Fibroblast of pulmonary artery (primary cell): ENCODE data around the gene CARD11.

Experiments
- DNase-seq: peaks from one replicate; pipeline ENCODE4 v3.0.0-alpha.2; 2010; ENCODE audit warnings: low read depth
- H3K4me3 ChIP-seq: replicated peaks from 2 replicates; pipeline ENCODE4 v1.5.1; 2011; ENCODE audit warnings: low read depth, mild to moderate bottlenecking, control low read depth, low read length, moderate library complexity
- TF ChIP-seq, protein P1 (sequence below): IDR thresholded peaks from 2 replicates; pipeline ENCODE4 v1.5.1; 2011; ENCODE audit warnings: mild to moderate bottlenecking, control low read depth, low read length, inconsistent platforms; ENCODE audit errors: missing control alignments

Gene CARD11

GRCh38 chr7:3034591-3035150 is 9.0 kb downstream of the CARD11 start:
- TF ChIP-seq, protein P1, sequence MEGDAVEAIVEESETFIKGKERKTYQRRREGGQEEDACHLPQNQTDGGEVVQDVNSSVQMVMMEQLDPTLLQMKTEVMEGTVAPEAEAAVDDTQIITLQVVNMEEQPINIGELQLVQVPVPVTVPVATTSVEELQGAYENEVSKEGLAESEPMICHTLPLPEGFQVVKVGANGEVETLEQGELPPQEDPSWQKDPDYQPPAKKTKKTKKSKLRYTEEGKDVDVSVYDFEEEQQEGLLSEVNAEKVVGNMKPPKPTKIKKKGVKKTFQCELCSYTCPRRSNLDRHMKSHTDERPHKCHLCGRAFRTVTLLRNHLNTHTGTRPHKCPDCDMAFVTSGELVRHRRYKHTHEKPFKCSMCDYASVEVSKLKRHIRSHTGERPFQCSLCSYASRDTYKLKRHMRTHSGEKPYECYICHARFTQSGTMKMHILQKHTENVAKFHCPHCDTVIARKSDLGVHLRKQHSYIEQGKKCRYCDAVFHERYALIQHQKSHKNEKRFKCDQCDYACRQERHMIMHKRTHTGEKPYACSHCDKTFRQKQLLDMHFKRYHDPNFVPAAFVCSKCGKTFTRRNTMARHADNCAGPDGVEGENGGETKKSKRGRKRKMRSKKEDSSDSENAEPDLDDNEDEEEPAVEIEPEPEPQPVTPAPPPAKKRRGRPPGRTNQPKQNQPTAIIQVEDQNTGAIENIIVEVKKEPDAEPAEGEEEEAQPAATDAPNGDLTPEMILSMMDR, result no peak
- DNase-seq, result no peak

GRCh38 chr7:3033581-3033980 is 10.1 kb downstream of the CARD11 start:
- TF ChIP-seq, protein P1, result no peak
- H3K4me3 ChIP-seq, result no peak overlapping the region
- no peak for DNase-seq

More at GRCh38 chr7:3034591-3035150, 9.0 kb downstream of the CARD11 start:
- H3K4me3 ChIP-seq, result no peak overlapping the region

- no peak overlapping the region for H3K4me3 ChIP-seq
- TF ChIP-seq, protein P1, result no peak
- DNase-seq, result no peak
These were observed 10.5 kb downstream of the CARD11 start for GRCh38 chr7:3033136-3033535.

DNA sequence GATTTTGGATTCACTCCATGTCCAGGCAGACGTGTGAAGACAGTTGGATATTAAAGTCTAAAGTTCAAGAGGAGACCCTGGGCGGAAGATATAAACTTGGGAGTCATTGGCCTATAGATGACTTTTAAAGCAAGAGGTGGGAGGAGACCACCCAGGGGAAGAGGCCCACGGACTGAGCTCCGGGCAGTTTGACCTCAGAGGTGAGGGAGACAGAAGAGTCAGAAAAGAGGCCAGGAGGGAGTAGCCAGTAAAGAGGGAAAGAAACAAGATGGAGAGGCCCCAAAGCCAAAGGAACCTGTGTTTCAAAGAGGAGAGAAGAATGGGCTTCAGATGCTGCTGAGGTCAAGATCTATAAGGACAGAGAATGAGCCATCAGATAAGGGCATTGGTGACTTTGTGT is 11.4 kb downstream of the CARD11 start:
- no peak overlapping the region for H3K4me3 ChIP-seq
- TF ChIP-seq, protein P1, result no peak
- no peak for DNase-seq

DNA sequence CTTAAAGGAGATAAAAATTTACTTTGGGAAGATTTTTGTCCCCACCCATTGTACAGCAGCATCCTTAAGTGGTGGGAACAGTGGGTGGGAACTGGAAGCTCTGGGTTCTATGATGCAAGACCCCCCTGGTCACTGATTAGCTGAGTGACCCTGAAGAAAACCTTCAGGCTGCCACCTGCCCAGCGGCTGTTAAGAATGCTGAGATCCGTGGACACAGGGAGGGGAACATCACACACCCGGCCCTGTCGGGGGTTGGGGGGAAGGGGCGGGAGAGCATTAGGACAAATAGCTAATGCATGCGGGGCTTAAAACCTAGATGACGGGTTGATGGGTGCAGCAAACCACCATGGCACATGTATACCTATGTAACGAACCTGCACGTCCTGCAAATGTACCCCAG is 14.5 kb downstream of the CARD11 start:
- DNase-seq, result no peak
- no peak overlapping the region for H3K4me3 ChIP-seq
- TF ChIP-seq, protein P1, result no peak

DNA sequence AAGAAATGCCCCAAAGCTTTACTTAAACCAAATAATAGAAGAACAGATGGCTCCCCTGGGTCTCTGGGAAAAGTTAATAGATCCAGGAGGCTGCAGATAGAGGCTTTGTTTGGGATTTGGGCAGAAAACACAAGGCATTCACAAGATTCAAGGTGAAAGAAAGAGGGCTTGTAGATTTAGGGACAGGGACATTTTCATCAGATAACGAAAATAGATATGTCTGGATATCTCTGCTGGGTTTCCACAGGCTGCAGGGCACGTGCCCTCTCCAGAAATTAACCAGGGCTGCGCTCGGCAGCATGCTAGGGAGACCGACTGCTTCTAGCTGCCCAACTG is 14.9 kb downstream of the CARD11 start:
- TF ChIP-seq, protein P1, result no peak
- no peak for DNase-seq
- no peak overlapping the region for H3K4me3 ChIP-seq

GRCh38 chr7:3028071-3028757 is 15.5 kb downstream of the CARD11 start:
- DNase-seq, result peak; percentile 56
- TF ChIP-seq, protein P1, result no peak
- H3K4me3 ChIP-seq, result peak overlapping the region; percentile 24
